Retina (tissue), 1 donor: ENCODE data around the gene RAB11A.

Source experiments
- DNase-seq: peaks from one replicate; pipeline ENCODE4 v3.0.0-alpha.2; 2016

Gene RAB11A

GRCh38 chr15:65917936-65918335 lies 48.6 kb downstream of the RAB11A start:
- no peak for DNase-seq

- DNase-seq, result no peak
Measured at GRCh38 chr15:65918357-65918920, 49.1 kb downstream of the RAB11A start.

GRCh38 chr15:65918945-65919344 lies 49.7 kb downstream of the RAB11A start:
- no peak for DNase-seq

- no peak for DNase-seq
Measured at GRCh38 chr15:65919353-65919752, 50.1 kb downstream of the RAB11A start.

GRCh38 chr15:65920121-65920520 lies 50.8 kb downstream of the RAB11A start:
- no peak for DNase-seq

DNA sequence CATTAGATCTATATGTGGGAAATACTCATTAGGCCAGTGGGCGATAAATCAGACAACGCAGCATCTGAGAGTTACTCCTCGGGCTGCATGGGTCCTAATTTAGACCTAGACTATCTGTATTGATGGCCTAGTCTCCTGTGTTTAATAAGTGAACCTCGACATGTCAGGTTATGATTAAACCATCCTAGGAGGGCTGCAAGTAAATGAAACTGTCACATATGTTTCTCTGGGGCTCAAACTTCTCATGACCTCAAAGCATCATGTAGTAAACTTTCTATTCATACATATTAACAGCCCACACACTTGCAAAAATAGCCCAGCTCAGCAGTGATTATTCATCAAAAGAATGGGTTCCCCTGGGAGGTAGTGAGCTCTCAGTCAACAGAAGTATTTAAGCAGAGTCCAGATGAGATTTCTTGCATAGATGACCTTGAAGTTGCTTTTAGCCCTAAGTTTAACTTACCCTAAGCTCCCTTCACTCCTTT lies 51.6 kb downstream of the RAB11A start:
- DNase-seq, result no peak

- no peak for DNase-seq
Measured at GRCh38 chr15:65921780-65922179, 52.5 kb downstream of the RAB11A start.

- DNase-seq, result no peak
Measured at GRCh38 chr15:65922621-65923020, 53.3 kb downstream of the RAB11A start.

DNA sequence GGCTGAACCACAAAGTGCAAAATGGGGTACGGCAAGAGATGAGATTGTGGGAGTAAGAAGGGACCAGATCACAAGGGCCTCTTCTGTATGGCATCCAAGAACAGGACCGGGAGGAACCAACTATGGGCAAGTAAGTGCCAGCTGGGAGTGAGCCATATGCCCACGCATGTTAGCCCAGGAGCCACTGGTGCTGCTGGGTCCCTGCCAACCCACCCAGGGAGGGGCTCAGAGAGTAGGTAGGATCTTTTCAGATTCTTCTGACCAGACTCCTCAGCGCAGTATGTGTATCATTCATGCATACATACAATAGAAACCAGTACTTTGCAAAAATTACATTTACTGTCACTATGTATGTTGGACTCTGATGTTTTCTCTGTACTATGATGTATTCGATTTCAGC lies 54.0 kb downstream of the RAB11A start:
- DNase-seq, result no peak

DNA sequence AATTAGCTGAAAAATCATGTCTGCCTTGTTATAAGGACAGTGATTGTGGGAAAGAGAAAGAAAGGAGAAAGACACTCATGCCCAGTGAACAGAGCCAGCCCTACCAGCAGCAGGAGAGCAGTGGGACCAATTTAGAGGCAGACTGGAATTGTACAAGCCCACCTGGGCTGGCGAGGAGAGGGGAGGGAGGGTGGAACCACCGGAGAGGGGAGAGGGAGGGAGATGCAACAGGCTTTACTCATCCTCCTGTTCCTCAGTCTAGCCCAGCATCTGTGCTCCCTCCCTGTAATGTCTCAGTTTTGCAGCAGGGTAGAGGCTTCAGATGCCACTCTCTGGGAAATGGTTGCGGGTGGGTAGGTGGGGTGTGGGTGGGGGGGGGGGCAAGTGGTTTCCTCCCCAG lies 54.7 kb downstream of the RAB11A start:
- DNase-seq, result no peak

DNA sequence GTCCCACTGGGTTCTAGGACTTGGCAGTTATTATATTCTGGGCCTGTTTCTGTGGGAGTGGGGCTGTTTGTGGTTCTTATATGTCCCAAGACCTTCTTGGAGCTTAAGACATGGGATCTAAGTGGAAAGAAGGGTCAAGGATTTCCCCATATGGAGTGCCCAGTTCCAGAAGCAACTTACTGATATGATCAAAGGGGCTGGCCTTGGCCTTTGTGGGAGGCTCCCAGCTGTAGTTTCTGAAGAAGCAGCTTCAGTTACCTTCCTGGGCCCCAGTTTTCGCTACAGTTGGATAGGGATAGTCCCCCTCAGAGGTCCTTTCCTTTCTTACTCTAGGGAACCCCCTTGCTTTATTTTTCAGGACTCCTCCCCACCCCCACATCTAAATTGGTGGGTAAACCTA lies 56.0 kb downstream of the RAB11A start:
- no peak for DNase-seq

- DNase-seq, result no peak
Measured at GRCh38 chr15:65926459-65926858, 57.2 kb downstream of the RAB11A start.

DNA sequence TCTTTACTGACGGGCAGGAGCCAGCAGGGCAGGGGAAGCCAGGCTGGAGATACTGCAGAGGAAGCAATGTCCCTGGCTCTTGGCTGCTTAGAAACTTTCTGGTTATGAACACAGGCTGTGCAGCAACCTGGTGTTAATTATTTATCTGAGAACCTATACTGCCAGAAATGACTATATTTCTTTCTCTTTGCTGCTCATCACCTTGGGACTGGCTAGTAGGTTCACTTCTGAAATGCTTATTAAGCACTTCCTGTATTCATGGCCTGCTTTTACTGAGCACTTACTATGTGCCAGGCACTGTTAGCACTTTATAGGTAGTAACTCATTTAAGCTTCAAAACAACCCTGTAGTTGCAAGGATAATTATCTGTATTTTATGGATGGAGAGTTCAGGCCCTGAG lies 57.6 kb downstream of the RAB11A start:
- DNase-seq, result no peak

DNA sequence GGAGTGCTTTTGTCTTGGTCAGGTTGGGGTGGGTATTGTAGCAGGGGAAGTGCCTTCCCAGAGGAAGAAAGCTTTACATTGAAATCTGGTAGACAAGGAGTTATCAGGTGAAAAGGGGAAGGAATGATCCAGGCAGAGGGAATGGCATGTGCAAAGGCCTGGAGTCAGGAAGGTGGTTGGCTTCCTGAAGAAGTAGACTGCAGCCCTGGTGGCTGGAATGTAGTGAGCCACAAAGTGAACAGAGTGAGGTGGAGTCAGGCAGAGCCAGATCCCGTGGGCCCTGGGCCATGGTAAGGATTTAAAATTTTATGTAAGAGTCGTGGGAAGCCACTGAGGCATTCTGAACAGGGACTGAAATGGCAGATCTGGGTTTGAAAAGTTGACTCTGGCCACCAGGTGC lies 58.3 kb downstream of the RAB11A start:
- no peak for DNase-seq

GRCh38 chr15:65929573-65929972 lies 60.3 kb downstream of the RAB11A start:
- DNase-seq, result no peak

DNA sequence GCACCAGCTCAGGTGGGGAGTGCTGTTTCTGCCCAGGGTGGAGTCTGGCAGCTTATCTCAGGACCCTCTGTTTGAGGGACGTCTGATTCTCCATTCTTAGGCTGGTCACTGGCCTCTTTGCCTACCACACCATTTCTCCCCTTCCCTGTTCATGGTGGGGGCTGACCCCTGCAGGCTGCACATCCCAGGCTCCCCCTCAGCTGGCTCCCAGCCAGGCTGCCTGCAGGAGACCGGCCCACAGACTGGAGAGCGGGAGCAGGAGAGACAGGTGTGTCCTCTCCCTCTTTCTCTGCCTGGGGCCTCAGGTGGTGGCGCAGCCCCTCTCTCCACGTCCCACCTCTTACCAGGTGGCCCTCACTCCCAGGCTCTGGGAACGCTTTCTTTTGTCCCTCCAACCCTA lies 60.8 kb downstream of the RAB11A start:
- no peak for DNase-seq

- no peak for DNase-seq
Measured at GRCh38 chr15:65931221-65931620, 61.9 kb downstream of the RAB11A start.

- DNase-seq, result no peak
Measured at GRCh38 chr15:65935391-65935790, 66.1 kb downstream of the RAB11A start.

DNA sequence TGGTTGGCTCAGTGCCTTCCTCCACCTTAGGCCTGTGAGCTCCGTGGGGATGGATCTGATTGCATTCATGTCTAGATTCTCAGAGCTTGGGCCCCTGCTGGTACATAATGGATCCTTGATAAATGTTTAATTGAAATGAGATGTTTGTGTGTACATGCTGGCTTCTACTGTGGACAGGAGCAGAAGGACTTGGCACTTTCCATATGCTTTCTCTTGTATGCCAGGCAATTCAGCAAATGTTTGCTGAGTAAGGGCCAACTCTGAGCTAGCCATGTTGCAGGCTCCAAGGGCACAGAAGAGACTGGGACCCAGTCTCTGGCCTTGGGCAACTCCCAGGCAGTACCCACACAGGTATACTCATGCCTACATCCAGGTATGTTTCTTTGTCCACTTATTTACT lies 67.0 kb downstream of the RAB11A start:
- no peak for DNase-seq

- DNase-seq, result no peak
Measured at GRCh38 chr15:65937054-65937453, 67.8 kb downstream of the RAB11A start.

DNA sequence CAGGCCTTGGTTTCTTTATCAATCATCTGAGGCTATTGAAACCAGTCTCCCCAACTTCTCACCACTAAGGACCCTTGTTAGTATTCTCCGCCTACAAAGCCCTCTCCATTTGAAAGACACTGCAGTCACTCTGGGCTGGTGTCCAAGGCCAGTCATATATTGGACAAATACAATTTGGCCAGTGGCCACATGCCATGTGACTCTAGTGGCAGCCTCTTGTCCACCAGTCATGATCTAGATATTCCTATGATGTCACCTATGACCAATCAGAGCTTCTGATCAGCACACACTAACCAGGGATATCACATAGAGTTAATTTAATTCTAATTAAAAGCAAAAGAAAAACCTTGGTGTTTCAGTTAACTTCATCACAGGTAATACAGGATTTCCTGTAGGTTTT lies 68.2 kb downstream of the RAB11A start:
- DNase-seq, result no peak

DNA sequence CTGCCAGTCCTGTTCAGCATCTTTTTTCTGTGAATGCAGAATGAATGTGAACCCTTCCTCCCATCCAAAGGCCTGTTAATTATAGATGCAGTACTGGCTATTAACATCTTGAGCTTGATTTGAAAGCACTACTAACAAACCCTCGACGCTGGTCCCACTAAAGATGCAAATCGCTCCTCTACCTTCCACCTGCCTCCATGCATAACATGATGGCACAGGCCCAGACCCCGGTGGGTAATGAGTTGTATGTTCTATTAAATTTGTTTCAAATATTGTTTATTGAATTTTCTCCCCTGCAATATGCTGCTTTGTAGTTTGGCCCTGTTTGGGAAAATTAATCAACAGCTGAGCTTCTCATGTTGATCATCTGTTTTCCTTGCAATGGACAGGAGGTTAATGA lies 69.3 kb downstream of the RAB11A start:
- DNase-seq, result no peak

- DNase-seq, result no peak
Measured at GRCh38 chr15:65939901-65940617, 70.8 kb downstream of the RAB11A start.

DNA sequence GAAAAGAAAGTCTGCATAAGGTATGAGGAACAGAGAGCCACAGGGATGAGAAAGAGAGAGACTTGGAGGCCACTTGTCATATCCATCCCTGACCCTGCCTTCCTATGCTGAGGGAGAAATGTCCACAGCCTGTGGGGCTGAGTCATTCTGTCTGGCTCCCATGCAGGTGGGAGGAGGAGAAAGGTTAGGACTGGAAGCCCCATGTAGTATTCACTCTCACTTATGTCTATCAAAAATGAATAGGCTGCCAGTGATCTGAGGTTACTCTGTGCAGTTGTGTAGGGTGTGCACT lies 71.3 kb downstream of the RAB11A start:
- no peak for DNase-seq
